Jurkat, Clone E6-1 (cell line): ENCODE data around the gene LEF1.

ENCODE experiments used
- DNase-seq: peaks from one replicate; pipeline ENCODE4 v3.0.0-alpha.2; 2011; ENCODE audit warnings: low read depth, low spot score
- H3K4me3 ChIP-seq: 2 replicates; pipeline ENCODE4 v1.5.1; 2011; ENCODE audit warnings: mild to moderate bottlenecking, low read length, control low read depth, moderate library complexity

Gene LEF1

DNA sequence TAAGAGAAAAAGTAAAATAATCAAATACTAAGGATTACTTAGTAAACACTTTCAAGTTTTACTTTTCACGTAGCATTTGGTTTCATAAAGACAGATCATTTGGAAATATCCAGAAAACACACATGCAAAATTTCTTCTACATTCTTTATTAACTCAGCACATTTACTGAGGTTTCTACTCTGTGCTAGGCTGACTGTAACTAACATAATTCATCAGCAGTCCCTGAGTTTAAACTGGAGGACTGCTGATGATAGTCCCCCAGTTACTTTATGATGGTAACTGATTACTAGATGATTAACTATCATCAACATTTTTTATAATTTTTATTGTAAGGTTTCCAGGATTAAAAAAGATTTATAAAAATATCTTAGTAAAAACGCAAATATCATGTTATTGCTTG, 12.3 kb downstream of the LEF1 start:
- no peak overlapping the region for H3K4me3 ChIP-seq
- DNase-seq, result no peak

DNA sequence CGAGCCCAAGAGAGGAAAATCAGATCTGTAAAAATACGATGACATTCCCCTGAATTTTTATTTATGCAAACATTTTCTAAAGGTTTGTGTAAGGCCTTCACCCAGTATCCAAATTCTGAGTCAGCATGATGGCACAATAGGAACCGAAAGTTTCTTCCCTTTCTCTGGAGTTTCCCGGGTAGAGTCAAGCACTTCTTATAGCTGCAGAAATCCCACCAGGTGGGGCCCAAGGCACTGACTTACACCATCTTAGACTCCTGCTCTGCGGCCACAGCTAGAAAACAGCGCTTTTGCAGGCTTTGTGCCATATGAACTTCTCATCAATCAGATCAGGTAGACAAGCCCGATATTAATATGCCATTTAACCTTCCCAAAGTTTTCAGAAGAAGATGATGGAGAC, 13.4 kb downstream of the LEF1 start:
- no peak overlapping the region for H3K4me3 ChIP-seq
- DNase-seq, result no peak

DNA sequence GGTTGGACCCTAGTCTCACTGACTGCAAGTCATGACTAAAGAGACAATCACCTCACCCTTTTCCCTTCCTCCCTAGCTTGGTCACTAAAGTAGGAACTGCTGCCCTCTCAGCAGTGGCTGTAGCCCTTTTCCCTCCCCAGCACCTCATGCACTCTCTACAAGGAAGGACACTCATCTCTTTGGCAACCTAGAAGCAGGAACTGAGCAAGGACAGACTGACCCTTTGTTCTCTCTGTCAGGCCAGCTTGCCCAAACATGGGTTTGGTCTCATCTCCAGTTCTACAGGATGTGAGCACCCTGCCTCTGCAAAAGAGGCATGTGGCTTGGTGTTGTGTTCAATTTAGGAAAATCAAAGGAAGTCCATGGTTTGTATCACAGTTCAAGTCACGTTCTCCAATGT, 15.8 kb downstream of the LEF1 start:
- no peak overlapping the region for H3K4me3 ChIP-seq

DNA sequence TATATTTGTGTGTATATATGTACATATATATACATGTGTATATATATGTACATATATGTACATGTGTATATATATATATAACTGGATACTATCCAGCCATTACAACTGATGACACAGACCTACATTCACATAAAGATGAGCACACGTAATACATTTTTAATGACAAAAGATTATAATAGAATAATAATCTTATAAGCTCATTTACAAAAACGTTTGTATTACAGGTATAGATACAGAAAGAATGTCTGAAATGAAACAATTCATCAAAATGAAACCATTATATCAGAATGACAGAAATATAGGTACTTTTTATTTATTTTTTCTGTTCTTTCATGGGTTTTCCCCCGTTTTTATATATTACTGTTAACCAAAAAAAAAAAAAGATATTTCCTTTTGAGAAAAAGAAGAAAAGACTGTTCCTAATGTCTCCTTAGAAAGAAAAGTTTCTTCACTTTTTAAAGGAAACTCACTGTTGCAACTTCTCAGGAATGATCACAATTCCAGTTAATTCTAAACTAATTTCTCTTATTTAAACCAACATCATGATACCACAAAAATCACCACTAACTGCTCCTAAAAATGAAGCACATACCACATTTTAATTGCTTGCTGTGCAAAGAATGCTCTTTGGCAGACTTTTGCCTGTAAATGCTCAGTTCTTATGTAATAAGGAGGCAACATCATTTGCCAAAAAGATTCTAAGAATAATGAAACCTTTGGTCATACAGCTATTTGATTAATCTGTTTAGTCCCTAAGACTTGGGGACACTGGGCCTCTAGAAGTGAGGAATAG, 18.9 kb downstream of the LEF1 start:
- H3K4me3 ChIP-seq, result no peak overlapping the region
- DNase-seq, result no peak

More for the DNA sequence above, 15.8 kb downstream of the LEF1 start:
- DNase-seq, result no peak

DNA sequence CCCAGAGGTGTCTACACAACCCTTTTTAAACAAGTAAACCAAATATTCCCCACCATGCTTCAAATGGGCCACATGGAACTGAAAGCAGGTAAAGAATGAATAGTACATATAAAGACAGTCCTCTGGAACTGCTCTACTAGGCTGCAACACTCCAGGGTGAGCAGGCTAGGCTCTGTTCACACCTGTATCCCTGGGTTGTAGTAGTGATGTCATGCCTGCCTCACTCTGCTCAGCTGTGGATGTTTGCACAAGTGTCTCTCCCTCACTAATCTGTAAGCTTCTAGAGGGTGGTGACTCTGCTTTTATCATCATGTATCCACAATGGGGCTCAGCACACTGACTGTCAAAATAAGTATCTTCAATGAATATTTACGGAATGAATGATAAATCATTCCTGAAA, 20.4 kb downstream of the LEF1 start:
- H3K4me3 ChIP-seq, result no peak overlapping the region
- DNase-seq, result no peak

DNA sequence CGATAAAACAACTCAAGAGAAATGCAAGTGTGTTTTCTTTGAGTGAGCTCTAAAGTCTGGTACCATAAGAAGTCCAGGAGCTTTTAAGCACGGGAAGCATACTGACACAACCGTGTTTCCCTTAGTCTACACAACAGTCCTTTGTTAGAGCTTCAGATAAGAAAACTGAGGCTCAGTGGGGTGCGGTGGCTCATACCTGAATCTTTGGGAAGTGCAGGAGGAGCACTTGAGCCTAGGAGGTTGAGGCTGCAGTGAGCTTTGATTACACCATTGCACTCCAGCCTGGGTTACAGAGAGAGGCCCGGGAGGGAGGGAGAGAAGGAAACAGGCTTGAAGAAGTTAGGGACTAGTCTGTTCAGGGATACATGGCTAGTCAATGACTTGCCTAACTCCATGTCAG, 21.9 kb downstream of the LEF1 start:
- H3K4me3 ChIP-seq, result no peak overlapping the region
- no peak for DNase-seq

DNA sequence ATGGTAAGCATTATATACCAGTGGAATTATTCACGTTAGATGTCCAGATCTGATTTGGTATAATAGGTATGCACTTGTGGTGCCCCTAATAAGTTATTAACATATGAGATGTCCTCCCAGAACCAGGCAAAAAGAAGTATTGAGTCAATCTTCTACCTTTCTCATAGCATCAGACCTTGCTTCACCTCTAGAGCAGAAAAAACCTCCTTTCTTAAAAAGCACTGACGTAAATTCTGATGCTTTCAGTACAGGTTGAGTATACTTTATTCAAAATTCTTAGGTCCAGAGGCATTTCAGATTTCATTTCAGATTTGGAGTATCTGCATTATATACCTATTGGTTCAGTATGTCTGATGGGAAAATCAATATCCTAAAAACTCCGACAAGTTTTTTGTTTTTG, 22.4 kb downstream of the LEF1 start:
- H3K4me3 ChIP-seq, result no peak overlapping the region
- DNase-seq, result no peak

DNA sequence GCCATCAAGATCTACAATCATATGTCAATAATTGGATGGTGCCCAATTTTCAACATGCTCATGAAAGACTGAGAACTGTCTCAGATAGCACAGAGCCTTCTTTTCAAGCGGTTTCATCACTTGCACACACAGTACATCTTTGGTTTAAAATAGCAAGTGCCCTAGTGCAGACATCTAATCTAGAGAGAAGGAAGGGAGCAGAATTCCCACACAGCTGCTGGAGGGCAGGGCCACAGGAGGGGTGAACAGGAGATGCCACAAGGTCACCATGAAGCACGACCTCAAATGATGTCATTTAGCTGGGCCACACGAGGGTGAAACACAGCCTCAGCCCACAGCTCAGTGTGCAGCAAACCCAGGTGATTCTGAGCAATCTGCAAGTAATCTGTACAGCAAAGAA, 24.3 kb downstream of the LEF1 start:
- DNase-seq, result no peak
- H3K4me3 ChIP-seq, result no peak overlapping the region

DNA sequence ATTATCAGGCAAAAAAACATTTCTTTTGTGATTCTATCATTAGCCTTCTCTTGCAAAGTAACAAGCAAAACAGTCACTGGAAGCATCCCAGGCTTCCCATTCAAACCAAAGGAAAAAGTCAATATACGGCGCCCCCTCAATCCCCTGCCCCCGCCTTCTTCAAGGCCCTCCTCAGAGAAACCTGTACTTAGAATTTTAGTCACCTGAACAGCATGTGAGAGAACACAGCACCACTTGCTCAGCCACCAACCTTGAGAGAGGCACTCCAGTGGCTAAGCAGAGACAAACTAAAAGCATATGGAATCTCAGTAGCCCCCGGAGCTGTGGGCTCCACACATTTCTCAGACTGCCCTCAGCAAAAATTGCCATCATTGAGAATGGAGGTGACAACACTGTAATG, 25.2 kb downstream of the LEF1 start:
- no peak for DNase-seq
- H3K4me3 ChIP-seq, result no peak overlapping the region

DNA sequence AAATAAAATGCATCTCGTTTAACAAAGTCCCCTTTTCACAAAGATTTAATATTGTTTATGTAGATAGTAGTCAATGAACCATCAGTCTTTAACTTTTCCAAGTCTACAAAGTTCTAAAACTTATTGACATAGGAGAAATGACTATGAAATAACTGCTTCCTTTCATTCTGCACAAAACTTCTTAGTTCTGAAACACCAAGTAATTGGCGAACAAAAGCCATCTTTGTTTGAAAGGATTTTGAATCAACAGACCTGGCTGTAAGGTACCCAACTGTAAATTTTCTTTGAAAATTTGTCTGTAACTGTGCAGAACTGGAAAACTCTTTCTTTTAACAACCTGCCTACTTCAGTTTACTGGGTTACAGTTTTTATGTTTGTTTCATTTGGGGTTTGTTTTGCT, 25.9 kb downstream of the LEF1 start:
- no peak for DNase-seq
- no peak overlapping the region for H3K4me3 ChIP-seq

DNA sequence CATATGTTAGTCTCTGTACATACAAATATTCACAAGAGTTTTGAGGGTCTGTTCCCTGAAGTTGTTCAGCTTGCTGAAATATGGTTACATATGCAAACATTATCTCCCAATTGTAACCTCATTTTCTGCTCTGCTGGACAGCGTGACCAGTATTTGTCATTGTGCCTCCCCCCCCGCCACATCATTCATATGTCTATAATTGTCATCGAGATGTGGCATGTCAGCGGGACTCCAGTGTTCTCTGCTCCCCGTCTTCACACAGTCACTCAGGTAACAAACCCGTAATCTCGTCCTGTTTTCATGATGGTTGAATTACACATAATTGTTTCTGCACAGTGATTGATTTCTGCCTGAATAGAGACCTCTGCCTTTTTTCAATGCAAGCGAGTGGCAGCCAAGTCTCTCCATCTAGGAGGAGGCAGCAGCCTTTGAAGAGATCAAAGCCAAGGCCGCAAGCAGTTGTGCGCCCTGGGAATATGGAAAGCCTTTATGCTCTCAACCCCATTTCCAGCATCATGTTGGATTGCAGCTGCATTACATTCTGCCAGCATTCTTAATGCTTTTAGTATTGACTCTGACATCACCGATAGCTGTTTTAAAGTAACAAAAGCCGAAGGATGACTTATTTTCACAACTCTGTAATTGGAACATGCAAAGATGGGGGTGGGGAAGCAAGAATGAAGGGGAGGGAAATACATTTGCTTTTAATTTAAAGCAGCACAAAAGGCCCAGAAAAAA, 27.4 kb downstream of the LEF1 start:
- no peak overlapping the region for H3K4me3 ChIP-seq
- no peak for DNase-seq

DNA sequence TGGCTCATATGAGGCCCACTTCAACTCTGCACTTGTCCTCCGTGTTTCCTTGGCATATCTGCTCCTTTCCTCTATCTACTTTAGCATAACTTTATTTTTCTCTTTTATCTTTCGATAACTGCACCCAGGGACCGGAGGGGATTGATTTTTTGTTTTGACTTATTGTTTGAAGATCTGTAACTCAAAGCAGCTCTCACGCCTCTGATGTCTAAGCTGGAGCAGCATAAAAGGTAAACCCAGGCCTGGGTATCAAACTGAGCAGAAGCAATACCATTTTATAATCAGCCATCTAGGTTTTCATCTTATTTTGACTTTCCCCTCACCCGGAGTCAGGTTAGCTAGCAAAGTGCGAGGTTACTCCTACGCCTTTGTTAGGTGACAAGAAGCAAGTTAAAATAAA, 28.4 kb downstream of the LEF1 start:
- no peak for DNase-seq
- no peak overlapping the region for H3K4me3 ChIP-seq

DNA sequence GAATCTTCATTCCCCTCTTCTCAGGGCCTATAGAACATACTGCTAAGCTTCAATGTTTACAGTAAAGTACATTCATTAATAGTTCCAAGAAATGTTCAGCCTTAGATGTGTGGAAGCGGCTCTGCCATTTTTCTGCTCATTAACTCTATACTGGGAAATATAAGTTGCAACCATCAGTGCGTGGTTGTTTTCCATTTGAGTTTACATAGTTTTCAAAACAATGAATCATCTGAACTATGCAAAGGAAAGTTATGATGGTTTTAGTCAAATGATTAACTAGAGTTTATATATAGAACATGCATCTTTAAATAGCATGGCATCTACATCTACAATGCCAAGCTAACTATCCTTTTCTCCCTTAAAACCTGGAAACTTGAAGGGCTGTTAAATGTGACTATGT, 29.6 kb downstream of the LEF1 start:
- no peak for DNase-seq
- no peak overlapping the region for H3K4me3 ChIP-seq

DNA sequence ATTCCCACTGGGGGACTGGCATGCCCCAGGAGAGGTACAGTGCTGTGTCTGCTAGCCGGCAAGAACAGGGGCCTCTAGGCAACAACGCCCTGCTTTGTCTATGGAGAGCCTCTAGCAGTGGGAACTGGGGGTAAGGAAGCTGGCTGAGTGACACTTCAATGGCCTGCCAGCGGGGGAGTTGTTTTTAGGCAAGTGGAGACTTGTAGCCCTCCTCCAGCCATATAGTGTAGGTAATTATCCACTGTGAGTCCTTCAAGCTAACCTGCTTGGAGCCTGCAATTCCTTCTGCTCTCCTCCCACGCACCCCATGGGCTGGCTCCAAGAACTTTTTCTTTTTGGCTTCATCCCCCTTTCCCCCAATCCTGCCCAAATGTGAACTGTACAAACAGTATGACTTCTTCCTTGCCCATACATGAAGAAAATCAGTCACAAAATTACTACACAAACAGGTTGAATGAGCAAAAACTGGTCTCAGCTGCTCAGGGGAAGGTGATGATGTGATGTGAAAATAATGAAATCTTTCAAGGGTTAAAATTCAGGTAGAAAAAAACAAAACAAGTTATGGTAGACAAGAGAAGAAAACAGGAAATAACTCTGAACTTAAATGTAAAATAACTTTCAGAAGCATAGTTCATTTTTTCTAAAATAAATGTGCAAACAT, 33.1 kb downstream of the LEF1 start:
- no peak for DNase-seq
- no peak overlapping the region for H3K4me3 ChIP-seq

DNA sequence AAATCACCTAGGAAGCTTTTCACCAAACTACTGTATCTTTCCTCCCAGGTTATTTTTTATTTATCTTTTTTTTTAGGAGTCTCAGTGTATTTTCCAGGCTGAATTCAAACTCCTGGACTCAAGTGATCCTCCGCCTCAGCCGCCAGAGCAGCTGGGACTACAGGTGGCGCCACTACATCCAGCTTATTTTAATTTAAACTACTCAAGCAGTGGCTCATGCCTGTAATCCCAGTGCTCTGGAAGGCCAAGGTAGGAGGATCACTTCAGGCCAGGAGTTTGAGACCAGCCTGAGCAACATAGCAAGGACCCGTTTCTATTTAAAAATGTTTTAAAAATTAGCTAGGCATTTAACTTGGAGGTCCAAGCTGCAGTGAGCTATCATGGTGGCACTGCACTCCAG, 37.8 kb downstream of the LEF1 start:
- H3K4me3 ChIP-seq, result no peak overlapping the region
- DNase-seq, result no peak

DNA sequence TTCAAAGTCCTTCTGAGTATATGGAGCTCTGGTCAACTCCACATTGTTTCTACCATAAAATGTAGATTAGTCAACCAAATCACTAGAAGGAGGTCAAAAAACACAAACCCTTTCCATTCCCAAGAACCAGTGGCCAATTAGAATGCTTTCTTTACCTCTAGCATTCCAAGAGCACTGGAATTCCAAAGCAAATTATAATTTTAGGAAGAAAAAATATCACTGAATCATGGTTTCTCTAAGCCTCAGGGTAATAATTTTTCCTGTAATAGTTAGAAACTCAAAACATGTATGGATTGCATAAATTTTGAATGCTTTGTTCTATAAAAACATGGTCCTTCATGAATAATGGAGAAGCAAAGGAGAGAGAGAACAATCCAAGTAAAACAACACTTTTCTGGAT, 39.5 kb downstream of the LEF1 start:
- DNase-seq, result no peak
- H3K4me3 ChIP-seq, result no peak overlapping the region

DNA sequence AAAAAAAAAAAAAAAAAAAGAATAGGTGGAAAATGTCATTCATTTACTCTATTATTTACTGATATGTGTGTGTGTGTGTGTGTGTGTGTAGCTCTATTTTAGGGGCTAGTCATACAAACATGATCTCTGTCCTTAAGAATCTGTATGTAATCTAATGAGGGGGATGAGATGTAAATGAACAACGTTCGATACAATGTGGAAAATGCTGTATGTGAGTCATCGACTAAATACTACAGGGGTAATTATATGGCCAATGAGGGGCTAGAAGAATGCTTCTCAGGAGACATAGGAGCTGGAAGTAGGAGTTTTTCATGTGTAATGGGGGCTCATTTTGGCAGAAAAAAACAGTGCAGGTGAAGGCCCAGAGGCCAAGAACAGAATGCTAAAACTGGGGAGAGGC, 41.9 kb downstream of the LEF1 start:
- no peak for DNase-seq
- no peak overlapping the region for H3K4me3 ChIP-seq

DNA sequence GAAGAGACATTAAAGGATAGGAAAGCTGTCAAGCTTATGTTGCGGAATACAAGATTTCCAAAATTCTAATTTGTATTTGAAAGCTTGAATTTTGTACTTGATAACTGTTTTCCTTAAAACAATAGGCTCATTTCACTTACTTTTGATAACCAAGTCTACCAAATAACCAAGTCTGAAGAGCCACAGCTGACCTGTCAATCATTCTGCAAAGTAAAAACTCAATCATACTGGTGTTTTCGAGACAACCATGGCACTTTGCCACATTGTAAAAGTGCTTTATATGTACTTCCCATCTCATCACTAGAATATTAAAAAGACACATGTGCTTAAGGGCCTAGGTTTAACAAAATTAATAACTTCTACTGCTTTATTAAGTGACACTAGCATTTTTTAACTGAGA, 47.9 kb downstream of the LEF1 start:
- no peak for DNase-seq
- no peak overlapping the region for H3K4me3 ChIP-seq

DNA sequence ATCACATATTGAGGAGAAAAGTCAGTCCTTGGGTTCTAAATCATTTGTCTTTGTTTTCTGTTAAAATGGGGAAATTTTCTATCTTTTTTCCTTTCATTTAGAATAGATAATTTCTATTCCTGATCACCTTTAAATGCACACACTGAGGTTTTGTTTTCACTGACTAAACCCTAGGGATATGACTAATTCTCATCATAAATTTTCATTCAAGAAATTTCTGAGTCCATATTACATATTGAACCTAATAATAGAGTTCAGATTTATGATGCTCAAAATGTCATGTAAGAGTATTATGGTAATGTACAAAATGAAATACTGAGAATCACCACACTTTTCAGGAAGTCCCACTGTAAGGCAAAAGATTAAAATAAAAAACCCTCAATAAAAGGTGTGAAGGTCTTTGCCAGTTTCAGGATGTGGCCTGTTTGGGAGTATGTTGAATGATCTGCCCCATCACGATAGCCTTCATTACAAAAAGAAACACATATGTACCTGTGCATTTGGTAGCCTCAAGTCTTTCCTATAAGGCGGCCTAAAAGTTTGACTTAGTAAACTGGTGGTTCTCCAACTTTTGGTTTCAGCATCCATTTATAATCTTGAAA, 49.4 kb downstream of the LEF1 start:
- no peak for DNase-seq
- H3K4me3 ChIP-seq, result no peak overlapping the region

DNA sequence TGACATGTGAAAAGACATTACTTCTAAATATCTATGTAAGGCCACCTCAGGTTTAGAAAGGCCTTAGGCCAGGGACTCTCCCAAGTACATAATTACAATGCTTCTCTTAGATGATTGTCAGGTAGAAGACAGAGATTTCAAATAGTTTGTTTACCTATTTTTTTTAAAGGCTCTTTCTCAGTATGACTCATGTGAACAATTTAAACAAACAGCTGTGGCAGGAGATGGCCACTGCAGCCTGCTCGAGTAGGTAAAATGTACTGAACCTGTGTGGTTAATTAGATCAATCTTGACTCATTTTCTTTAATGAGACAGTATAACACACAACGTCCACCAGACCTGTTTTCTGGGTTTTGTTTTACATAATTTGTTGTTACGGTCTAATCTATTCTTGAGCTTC, 50.2 kb downstream of the LEF1 start:
- no peak overlapping the region for H3K4me3 ChIP-seq
- DNase-seq, result no peak
